HepG2 (cell line): ENCODE data around the gene CDC123. TPM values are rescaled to one million over a fixed set of nuclear protein-coding genes. Genes with fewer than 3 reads are reported as not detected.
A peak's percentile ranks its signal among the peaks of the same experiment; 100 is the strongest.

ENCODE experiments used
- ATRX ChIP-seq: sonication (generic); formaldehyde crosslinking; IDR thresholded peaks from 2 replicates; pipeline ENCODE4 v1.4.0; 2020; ENCODE audit warnings: missing genetic modification reagents, borderline replicate concordance
- BCL6 ChIP-seq: IDR thresholded peaks from 2 replicates; pipeline ENCODE4 v1.6.1; 2016; ENCODE audit warnings: missing genetic modification reagents, missing compliant biosample characterization
- ELF1 ChIP-seq: sonication (generic); formaldehyde crosslinking; IDR thresholded peaks from 2 replicates; pipeline ENCODE4 v1.4.0; 2020; ENCODE audit warnings: missing genetic modification reagents
- EP300 ChIP-seq, 3 experiments: sonication (generic) in 1 of 3; formaldehyde crosslinking in 1 of 3; IDR thresholded peaks; 2 replicates each; pipeline versions ENCODE4 v1.5.1 to v1.6.1; 2011 to 2020; ENCODE audit warnings: low read depth in 2 of 3, low read length in 2 of 3, borderline replicate concordance in 1 of 3, improper control_type of control experiment in 1 of 3, mild to moderate bottlenecking in 1 of 3, missing genetic modification reagents in 1 of 3, moderate library complexity in 1 of 3
- FOXA3 ChIP-seq: IDR thresholded peaks from 2 replicates; pipeline ENCODE4 v1.6.1; 2016; ENCODE audit warnings: missing genetic modification reagents, missing compliant biosample characterization
- GATA4 ChIP-seq: sonication (generic); IDR thresholded peaks from 2 replicates; pipeline ENCODE4 v1.6.1; 2016; ENCODE audit warnings: antibody characterized with exemption, low read depth, borderline replicate concordance
- GFI1 ChIP-seq: sonication (generic); formaldehyde crosslinking; IDR thresholded peaks from 2 replicates; pipeline ENCODE4 v1.5.0; 2020; ENCODE audit warnings: missing genetic modification reagents, mild to moderate bottlenecking, borderline replicate concordance
- HHEX ChIP-seq: IDR thresholded peaks from 2 replicates; pipeline ENCODE4 v1.6.1; 2016; ENCODE audit warnings: control low read depth
- PITX1 ChIP-seq: sonication (generic); formaldehyde crosslinking; IDR thresholded peaks from 2 replicates; pipeline ENCODE4 v1.5.1; 2020; ENCODE audit warnings: mild to moderate bottlenecking, missing genetic modification reagents
- RARA ChIP-seq: IDR thresholded peaks from 2 replicates; pipeline ENCODE4 v1.6.1; 2016; ENCODE audit warnings: missing genetic modification reagents, missing compliant biosample characterization
- SRY ChIP-seq: sonication (generic); formaldehyde crosslinking; IDR thresholded peaks from 2 replicates; pipeline ENCODE4 v1.8.0; 2022; ENCODE audit warnings: mild to moderate bottlenecking, missing genetic modification reagents
- ZFYVE20 ChIP-seq: sonication (generic); formaldehyde crosslinking; IDR thresholded peaks from 2 replicates; pipeline ENCODE4 v1.8.0; 2023; ENCODE audit warnings: low read depth, mild to moderate bottlenecking, moderate library complexity, missing genetic modification reagents, borderline replicate concordance
- ZNF124 ChIP-seq: sonication (generic); formaldehyde crosslinking; IDR thresholded peaks from 2 replicates; pipeline ENCODE4 v1.4.0; 2020; ENCODE audit warnings: missing genetic modification reagents
- ZNF205 ChIP-seq: IDR thresholded peaks from 2 replicates; pipeline ENCODE4 v1.6.1; 2018; ENCODE audit warnings: missing biosample characterization, missing genetic modification reagents
- ZNF724P ChIP-seq: sonication (generic); formaldehyde crosslinking; IDR thresholded peaks from 2 replicates; pipeline ENCODE4 v1.8.0; 2022; ENCODE audit warnings: missing genetic modification reagents, borderline replicate concordance
- ZNF768 ChIP-seq: sonication (generic); formaldehyde crosslinking; IDR thresholded peaks from 2 replicates; pipeline ENCODE4 v1.4.0; 2020; ENCODE audit warnings: missing genetic modification reagents
- polyA plus RNA-seq, 8 experiments: library from polyadenylated mRNA; depleted of rRNA in 3 of 8; stranded (reverse) in 7 of 8; unstranded in 1 of 8; fragments of >200 nt; fragmentation: Illumina TruSeq in 4 of 8; extraction: Trizol in 4 of 8; gene quantifications; 2 replicates each; pipeline versions ENCODE4 v1.2.1 to v1.2.3, GENCODE V29; 2011 to 2016; ENCODE audit warnings: low read depth in 4 of 8, missing spikeins in 1 of 8, mixed read lengths in 1 of 8; ENCODE audit not compliant: insufficient read depth in 1 of 8
- total RNA-seq, 5 experiments: library from RNA; depleted of rRNA; stranded (reverse); fragments of >200 nt; fragmentation: Illumina TruSeq; extraction: Trizol; gene quantifications; 2 replicates each; pipeline ENCODE4 v1.2.3, GENCODE V29; 2016; ENCODE audit warnings: low read depth in 1 of 5
- TF ChIP-seq, protein P1 (sequence below): sonication (generic); formaldehyde crosslinking; IDR thresholded peaks from 2 replicates; pipeline ENCODE4 v1.4.0; 2020; ENCODE audit warnings: missing genetic modification reagents, mild to moderate bottlenecking, borderline replicate concordance
- TF ChIP-seq, protein P2 (sequence below): IDR thresholded peaks from 2 replicates; pipeline ENCODE4 v1.6.1; 2016; ENCODE audit warnings: missing genetic modification reagents, missing compliant biosample characterization
- TF ChIP-seq, protein P3 (sequence below): sonication (generic); IDR thresholded peaks from 2 replicates; pipeline ENCODE4 v1.6.1; 2016; ENCODE audit warnings: low read depth, borderline replicate concordance
- TF ChIP-seq, protein P4 (sequence below): sonication (generic); formaldehyde crosslinking; IDR thresholded peaks from 2 replicates; pipeline ENCODE4 v1.8.1; 2022; ENCODE audit warnings: low read depth, mild to moderate bottlenecking, missing genetic modification reagents
- TF ChIP-seq, protein P5 (sequence below): sonication (generic); formaldehyde crosslinking; IDR thresholded peaks from 2 replicates; pipeline ENCODE4 v1.5.0; 2020; ENCODE audit warnings: missing genetic modification reagents

CDC123 gene
- total and polyA plus RNA-seq, 2 of the 13 experiments (the other 11 are each of a cell fraction or from before 2014, with no cell fraction given): 63.3 to 153 TPM

DNA sequence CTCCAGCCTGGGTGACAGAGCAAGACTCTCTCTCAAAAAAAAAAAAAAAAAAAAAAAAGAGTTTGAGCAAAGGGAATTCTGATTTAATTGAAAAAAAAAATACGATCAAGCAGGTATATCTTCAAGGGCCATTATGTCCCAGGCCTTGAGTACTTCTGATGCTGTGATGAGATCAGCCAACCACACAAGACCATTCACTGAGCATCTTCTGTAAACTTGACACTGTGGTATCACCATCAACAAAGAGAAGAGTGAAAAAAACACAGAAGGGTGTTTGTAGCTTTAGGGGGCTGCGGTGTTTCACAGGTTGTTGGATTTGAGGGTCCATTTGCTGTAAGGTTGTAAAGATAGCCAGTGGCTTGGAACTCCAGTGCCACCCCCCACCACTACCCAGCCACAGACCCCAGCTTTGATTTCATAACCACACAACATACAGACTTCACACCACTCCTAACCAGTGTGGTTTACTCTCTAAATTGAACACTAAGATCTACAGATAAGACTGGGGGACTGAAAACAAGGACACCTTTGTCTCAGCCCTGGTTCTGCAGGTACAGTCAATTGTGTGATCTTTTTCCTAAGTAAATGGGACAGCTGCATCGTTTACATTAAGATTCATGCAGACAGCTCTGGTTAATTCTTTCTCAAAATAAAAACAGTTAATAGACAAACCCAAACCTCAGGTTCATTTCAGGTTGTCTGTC, 66.4 kb downstream of the CDC123 start (continued):
- TF ChIP-seq, protein P1, sequence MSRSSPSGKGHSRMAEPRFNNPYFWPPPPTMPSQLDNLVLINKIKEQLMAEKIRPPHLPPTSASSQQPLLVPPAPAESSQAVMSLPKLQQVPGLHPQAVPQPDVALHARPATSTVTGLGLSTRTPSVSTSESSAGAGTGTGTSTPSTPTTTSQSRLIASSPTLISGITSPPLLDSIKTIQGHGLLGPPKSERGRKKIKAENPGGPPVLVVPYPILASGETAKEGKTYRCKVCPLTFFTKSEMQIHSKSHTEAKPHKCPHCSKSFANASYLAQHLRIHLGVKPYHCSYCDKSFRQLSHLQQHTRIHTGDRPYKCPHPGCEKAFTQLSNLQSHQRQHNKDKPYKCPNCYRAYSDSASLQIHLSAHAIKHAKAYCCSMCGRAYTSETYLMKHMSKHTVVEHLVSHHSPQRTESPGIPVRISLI (CRISPR knock-in tag): peak; percentile 65; the same call in 1 of the 2 replicates
- TF ChIP-seq PITX1 (CRISPR knock-in tag) (0 out of 2 replicates have a peak, but pooled peaks have one; percentile 23), ZNF124 (CRISPR knock-in tag) (no peak), ELF1 (CRISPR knock-in tag) (no peak), EP300 (IDR thresholded peaks at IDR 0.05; ENCODE audit: low read depth in 2 of 2, low read length in 2 of 2) (peak in 1 of 2 experiments; percentile 64; a peak in 2 of 4 replicates), EP300 (CRISPR knock-in tag; IDR thresholded peaks at IDR 0.05; ENCODE audit: borderline replicate concordance) (peak; percentile 27; the same call in 1 of the 2 replicates), GATA4 (peak; percentile 40; the same call in 1 of the 2 replicates), FOXA3 (peak; percentile 77), ZNF205 (no peak), ATRX (CRISPR knock-in tag) (no peak), ZNF724P (CRISPR knock-in tag) (no peak), GFI1 (CRISPR knock-in tag) (peak; percentile 97), HHEX (CRISPR knock-in tag) (peak; percentile 80), SRY (no peak), ZNF768 (CRISPR knock-in tag) (no peak), RARA (CRISPR knock-in tag) (peak; percentile 59), ZFYVE20 (CRISPR knock-in tag) (no peak), BCL6 (peak; percentile 83)
- TF ChIP-seq, protein P2, sequence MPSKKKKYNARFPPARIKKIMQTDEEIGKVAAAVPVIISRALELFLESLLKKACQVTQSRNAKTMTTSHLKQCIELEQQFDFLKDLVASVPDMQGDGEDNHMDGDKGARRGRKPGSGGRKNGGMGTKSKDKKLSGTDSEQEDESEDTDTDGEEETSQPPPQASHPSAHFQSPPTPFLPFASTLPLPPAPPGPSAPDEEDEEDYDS (CRISPR knock-in tag): no peak
- TF ChIP-seq, protein P3, sequence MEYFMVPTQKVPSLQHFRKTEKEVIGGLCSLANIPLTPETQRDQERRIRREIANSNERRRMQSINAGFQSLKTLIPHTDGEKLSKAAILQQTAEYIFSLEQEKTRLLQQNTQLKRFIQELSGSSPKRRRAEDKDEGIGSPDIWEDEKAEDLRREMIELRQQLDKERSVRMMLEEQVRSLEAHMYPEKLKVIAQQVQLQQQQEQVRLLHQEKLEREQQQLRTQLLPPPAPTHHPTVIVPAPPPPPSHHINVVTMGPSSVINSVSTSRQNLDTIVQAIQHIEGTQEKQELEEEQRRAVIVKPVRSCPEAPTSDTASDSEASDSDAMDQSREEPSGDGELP: no peak
- TF ChIP-seq, protein P4, sequence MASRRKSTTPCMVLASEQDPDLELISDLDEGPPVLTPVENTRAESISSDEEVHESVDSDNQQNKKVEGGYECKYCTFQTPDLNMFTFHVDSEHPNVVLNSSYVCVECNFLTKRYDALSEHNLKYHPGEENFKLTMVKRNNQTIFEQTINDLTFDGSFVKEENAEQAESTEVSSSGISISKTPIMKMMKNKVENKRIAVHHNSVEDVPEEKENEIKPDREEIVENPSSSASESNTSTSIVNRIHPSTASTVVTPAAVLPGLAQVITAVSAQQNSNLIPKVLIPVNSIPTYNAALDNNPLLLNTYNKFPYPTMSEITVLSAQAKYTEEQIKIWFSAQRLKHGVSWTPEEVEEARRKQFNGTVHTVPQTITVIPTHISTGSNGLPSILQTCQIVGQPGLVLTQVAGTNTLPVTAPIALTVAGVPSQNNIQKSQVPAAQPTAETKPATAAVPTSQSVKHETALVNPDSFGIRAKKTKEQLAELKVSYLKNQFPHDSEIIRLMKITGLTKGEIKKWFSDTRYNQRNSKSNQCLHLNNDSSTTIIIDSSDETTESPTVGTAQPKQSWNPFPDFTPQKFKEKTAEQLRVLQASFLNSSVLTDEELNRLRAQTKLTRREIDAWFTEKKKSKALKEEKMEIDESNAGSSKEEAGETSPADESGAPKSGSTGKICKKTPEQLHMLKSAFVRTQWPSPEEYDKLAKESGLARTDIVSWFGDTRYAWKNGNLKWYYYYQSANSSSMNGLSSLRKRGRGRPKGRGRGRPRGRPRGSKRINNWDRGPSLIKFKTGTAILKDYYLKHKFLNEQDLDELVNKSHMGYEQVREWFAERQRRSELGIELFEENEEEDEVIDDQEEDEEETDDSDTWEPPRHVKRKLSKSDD: no peak
- TF ChIP-seq, protein P5, sequence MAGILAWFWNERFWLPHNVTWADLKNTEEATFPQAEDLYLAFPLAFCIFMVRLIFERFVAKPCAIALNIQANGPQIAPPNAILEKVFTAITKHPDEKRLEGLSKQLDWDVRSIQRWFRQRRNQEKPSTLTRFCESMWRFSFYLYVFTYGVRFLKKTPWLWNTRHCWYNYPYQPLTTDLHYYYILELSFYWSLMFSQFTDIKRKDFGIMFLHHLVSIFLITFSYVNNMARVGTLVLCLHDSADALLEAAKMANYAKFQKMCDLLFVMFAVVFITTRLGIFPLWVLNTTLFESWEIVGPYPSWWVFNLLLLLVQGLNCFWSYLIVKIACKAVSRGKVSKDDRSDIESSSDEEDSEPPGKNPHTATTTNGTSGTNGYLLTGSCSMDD: no peak
